GM19395 (cell line): ENCODE results near the gene VWCE.

Experiments
- ATAC-seq: cut with Tn5 transposase; IDR thresholded peaks from one replicate; pipeline ENCODE4 v1.9.1; 2021; ENCODE audit warnings: mild to moderate bottlenecking, moderate library complexity; ENCODE audit not compliant: unreplicated experiment

The VWCE gene

GRCh38 chr11:61294717-61295595, at the start of gene VWCE:
TSS of gene VWCE (minus strand) at chr11:61295316. CDS start at chr11:61295037, 279 bp downstream.
- ATAC-seq, result peak; percentile 73

GRCh38 chr11:61343792-61344745, 49.0 kb upstream of the VWCE start:
- ATAC-seq, result no peak

GRCh38 chr11:61342207-61342803, 47.2 kb upstream of the VWCE start:
- no peak for ATAC-seq

GRCh38 chr11:61341706-61342105, 46.6 kb upstream of the VWCE start:
- ATAC-seq, result no peak

GRCh38 chr11:61340979-61341378, 45.9 kb upstream of the VWCE start:
- no peak for ATAC-seq

DNA sequence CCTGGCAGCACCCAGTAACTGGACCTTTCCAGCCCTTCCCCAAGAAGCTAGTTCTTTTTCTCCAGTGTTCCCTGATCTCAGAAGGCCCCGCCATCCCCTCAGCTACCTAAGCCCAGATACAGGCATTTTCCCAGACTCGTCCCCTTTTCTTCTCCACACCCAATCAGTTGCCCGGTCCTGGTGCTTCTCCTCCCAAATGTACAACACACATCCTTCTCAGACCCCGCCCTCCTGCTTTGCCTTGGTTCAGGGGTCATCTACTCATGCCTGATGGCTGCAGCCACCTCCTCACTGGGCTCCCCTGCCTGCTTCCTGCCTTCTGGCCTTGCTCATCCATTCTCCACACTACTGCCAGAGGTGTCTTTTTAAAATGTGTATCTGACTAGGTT, 44.4 kb upstream of the VWCE start:
- no peak for ATAC-seq

DNA sequence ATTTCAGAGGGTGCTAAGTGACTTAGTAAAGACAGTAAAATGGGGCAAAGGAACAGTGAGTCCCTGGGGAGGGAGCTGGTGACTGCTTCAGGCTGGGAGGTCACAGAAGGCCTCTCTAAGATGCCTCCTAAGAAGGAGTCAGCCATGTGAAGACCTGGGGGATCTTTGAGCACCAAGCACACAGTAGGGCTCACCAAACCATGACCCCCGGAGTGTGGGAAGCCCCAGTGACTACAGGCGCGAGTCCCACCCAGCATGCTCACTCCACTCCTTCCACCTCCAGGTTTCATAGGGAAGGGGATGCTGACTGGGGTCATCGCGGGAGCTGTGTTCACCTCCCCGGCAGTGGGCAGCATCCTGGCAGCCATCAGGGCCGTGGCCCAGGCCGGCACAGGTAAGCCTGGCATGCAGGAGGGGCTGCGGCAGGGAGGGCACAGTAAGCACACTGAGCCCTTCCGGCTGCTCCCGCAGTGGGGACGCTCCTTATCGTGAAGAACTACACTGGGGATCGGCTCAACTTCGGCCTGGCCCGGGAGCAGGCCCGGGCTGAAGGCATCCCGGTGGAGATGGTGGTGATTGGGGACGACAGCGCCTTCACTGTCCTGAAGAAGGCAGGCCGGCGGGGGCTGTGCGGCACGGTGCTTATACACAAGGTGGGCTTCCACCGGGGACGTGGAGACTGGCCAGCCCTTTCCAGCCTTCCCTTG, 43.8 kb upstream of the VWCE start:
- no peak for ATAC-seq

DNA sequence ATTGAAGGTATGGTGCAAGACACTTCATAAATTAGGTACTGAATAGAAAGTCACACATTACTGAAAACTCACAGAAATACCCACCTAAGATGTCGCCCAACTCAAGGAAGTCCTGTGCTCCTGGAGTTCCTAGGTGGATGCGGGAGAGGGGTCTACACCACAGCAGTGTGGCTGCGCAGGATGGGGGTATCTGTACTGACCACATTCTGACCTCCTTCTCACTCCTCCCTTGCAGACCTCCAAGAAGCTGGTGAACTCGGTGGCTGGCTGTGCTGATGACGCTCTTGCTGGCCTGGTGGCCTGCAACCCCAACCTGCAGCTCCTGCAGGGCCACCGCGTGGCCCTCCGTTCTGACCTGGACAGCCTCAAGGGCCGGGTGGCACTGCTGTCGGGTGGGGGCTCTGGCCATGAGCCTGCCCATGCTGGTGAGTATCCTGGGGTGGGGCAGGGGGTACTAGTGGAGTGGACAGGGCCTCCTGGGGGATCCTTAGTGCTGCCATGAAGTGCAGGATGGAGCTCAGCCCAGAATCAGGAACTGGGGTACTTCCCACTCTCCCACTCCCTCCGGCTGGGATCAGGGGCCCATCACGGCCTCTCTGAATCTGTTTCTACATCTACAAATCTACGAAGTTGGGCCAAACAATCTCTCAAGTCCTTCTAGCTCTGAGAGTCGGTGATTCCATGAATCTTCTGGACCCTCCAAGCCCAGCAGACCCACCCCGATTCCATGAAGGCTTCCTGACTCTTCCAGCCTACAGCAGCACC, 42.8 kb upstream of the VWCE start:
- no peak for ATAC-seq

DNA sequence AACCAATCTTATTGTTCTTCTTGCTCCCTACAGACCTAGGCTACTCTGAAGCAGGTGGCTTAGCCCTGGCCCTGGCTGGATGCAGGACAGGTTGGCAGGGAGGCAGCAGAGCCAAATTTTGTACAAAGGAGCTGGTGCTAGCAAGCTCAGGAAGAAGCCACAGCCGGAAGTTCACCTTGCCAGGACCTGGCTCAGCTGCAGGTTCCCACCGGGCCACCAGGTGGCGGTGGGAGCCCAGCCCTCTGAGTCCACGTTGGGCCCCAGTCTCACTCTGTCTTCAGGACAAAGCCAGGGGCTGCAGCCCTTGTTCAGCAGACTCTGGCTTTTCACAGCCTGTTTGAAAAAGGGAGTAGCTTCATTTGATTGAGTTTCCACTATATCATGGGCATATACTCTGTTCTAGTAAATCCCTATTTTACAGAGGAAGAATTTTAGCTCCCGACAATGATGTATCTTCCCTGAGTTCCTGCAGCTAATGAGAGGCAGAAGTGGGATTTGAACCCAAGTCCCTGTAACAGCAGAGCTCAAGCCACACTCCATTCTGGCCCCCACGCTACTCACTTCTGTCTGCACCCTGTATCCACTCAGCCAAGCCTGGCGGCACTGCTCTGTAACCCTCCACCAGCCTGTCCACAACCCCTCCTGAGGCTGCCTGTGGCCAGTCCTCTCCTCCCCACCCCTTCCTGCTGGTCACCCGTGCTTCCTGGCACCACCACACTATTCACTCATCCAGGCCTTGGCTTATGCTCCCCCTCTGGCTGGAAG, 41.2 kb upstream of the VWCE start:
- peak; percentile 52 for ATAC-seq

DNA sequence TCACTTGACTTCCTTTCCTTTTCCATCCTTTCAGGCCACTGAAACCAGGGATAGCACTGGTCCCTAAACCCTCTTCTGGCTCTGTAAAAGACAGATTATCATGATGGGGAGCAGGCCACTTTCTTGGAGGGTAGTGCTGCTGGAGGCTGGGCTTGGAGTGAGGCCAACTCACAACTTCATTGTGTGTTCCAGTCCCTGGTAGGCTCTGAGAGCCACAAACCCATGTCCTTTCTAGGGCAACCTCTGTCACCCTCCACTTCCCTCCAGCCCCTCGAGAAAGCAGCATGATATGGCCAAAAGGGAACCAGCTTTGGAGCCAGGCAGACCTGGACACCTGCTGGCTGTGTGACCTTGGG, 40.2 kb upstream of the VWCE start:
- no peak for ATAC-seq

GRCh38 chr11:61334434-61335354, 39.6 kb upstream of the VWCE start:
- ATAC-seq, result no peak

DNA sequence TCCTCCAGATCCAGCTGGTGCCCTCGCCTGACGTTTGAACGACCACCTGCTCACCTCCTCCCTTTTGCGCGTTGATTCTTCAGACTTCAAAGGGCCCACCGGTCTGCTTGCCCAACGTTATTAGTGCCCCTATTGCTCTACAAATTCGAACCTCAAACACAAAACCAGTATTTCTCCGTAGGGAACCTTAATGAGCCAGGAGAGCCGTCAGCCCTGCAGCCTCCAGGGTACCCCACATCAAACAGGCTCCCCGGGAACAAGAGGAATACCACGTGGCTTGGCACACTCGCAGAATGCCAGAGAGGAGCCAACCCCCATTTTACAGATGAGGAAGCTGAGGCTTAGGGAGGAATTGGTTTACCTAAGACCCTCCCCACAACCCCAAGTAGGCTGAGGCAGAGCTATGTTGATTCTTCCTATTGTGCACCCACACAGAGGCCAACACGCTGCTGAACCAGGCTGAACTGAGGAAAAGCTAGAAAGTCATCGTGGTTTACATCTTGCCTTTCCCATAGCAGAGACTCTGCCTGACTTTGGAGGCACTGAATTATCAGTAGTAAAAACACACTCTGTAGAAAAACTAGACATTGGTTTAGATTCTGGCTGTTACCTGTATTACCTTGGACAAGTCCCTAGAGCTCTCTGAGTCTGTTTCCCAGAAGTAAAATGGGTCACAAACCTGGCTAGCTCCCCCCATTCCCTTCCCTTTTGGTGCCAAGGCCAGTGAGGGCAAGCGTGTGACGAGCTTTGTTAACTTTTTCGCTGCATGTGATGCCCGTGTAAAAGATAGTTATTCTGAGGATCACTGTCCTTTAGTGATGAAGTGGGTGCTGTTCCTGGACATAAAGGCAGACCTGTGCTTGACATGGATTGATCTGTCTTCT, 38.7 kb upstream of the VWCE start:
- peak; percentile 24 for ATAC-seq

- ATAC-seq, result peak; percentile 85
Observed at GRCh38 chr11:61332797-61333549, 37.9 kb upstream of the VWCE start, which contains the start of the genes DDB1 and TKFC. TSS of gene DDB1 (minus strand) at chr11:61333105. CDS start at chr11:61332968, 137 bp downstream. TSS of gene TKFC (plus strand) at chr11:61333228. CDS start at chr11:61334729, 1,501 bp downstream.

DNA sequence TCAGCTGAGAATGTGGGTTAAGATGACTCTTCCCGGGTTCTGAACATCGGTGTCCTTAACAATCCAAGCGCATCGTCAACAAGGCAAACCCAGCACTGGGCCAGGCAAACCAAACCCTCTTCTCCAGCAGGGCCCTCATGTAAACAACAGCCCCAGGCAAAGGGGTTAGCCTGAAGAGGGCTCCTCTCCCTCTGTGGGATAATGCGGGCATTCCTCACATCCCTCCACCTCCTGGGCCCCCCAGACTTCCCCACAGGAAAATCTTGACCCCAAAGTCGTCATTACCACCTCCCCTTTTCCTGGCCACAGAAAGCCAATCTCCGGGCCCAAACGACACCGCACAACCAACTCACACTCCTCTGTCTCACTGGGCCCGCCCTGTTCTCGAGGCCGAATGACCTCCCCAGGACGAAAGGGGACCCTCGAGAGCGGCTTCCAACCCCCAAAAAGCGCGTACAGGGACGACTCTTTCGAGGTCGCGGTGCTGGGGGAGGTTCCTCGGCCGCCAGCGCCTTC, 37.2 kb upstream of the VWCE start:
- ATAC-seq, result no peak

DNA sequence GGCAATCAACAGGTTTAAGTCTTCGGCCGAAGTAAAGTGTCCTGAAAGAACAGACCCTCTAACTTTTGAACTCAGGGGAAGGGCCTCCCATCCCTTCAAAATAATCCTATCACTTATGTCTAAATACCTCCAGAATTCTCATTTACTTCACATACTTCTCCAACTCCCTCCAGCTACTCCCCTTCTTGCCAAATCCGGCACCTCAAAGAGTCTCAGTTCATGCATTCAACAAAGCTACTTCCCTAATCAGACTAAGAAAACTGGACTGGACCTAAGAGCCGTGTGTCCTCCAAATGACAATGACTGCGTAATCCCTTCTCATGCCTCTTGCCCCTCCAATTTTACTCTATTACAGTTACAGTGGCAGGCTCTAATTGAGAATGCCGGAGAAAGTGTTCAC, 36.5 kb upstream of the VWCE start:
- no peak for ATAC-seq

- no peak for ATAC-seq
Observed at GRCh38 chr11:61329871-61330270, 34.8 kb upstream of the VWCE start.
